ENCODE measurements around the gene ATXN10.

Gene ATXN10

DNA sequence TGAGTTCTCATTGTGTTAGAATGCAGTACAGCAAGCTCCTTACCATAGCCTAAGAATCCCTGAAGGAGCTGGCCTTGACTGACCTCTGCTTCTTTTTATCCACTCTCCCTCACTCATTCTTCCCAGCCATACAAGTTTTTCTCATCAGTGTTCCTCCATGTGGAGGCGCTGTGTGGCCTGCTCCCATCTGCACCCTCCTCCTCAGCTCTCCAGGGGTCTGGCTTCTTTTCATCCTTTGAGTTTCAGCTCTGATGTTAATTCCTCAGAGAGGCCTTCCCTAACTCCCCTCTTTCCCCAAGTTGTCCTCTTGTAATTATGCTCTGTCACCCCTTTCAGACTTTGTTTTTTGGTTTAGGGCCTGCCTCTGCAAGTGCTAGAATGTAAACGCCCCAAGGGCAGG is 160.5 kb downstream of the ATXN10 start:
- Mint-ChIP-seq H3K27ac (no peak overlapping the region), H3K9me3 (peaks cover 12% of the 10 kb centered on the region), H3K27me3 (ENCODE audit: low read depth) (no peaks in the 10 kb centered on the region), H3K36me3 (ENCODE audit: low read depth) (peaks cover 28% of the 10 kb centered on the region), H3K4me3 (no peak overlapping the region), H3K4me1 (no peaks in the 10 kb centered on the region)
- TF ChIP-seq, protein P1, sequence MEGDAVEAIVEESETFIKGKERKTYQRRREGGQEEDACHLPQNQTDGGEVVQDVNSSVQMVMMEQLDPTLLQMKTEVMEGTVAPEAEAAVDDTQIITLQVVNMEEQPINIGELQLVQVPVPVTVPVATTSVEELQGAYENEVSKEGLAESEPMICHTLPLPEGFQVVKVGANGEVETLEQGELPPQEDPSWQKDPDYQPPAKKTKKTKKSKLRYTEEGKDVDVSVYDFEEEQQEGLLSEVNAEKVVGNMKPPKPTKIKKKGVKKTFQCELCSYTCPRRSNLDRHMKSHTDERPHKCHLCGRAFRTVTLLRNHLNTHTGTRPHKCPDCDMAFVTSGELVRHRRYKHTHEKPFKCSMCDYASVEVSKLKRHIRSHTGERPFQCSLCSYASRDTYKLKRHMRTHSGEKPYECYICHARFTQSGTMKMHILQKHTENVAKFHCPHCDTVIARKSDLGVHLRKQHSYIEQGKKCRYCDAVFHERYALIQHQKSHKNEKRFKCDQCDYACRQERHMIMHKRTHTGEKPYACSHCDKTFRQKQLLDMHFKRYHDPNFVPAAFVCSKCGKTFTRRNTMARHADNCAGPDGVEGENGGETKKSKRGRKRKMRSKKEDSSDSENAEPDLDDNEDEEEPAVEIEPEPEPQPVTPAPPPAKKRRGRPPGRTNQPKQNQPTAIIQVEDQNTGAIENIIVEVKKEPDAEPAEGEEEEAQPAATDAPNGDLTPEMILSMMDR (IDR thresholded peaks at IDR 0.05; ENCODE audit: unreplicated experiment in 3 of 3) = no peak

GRCh38 chr22:45832959-45833580 is 161.4 kb downstream of the ATXN10 start:
- Mint-ChIP-seq H3K4me1 (no peaks in the 10 kb centered on the region), H3K27ac (peak overlapping the region in 1 of 3 experiments; percentile 17), H3K4me3 (no peak overlapping the region), H3K27me3 (ENCODE audit: low read depth) (no peaks in the 10 kb centered on the region), H3K9me3 (peaks cover 9% of the 10 kb centered on the region), H3K36me3 (ENCODE audit: low read depth) (peaks cover 19% of the 10 kb centered on the region)
- TF ChIP-seq, protein P1 (IDR thresholded peaks at IDR 0.05; ENCODE audit: unreplicated experiment in 3 of 3) = no peak

DNA sequence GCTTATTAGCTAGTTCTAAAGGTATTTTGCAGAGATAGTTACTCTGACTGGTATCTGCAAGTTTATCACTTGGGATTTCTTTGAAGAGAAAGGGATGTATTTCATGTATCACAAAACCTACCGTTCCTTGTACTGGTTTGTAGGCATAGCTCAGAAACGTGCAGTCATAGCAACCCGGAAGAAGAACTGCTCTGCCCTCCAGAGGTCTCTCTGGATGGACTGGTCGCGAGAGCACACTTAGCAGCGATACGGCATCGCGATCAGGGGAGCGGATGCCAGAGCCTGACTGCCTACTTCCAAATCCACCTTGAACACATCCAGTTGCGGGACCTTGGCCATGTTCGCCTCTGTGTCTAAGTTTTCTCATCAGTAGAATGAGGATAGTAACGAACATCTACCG is 162.0 kb downstream of the ATXN10 start:
- H3K4me3 Mint-ChIP-seq = no peak overlapping the region
- no peaks in the 10 kb centered on the region for H3K4me1 Mint-ChIP-seq
- H3K36me3 Mint-ChIP-seq (ENCODE audit: low read depth) = peaks cover 17% of the 10 kb centered on the region
- H3K9me3 Mint-ChIP-seq = peaks cover 8% of the 10 kb centered on the region
- no peak overlapping the region for H3K27ac Mint-ChIP-seq
- TF ChIP-seq, protein P1 (IDR thresholded peaks at IDR 0.05; ENCODE audit: unreplicated experiment in 3 of 3) = no peak
- H3K27me3 Mint-ChIP-seq (ENCODE audit: low read depth) = no peaks in the 10 kb centered on the region

- TF ChIP-seq, protein P1 (IDR thresholded peaks at IDR 0.05; ENCODE audit: unreplicated experiment in 3 of 3) = no peak
- Mint-ChIP-seq H3K27ac (no peak overlapping the region), H3K4me1 (no peaks in the 10 kb centered on the region), H3K4me3 (no peak overlapping the region), H3K36me3 (ENCODE audit: low read depth) (peaks cover 13% of the 10 kb centered on the region), H3K27me3 (ENCODE audit: low read depth) (no peaks in the 10 kb centered on the region), H3K9me3 (peaks cover 2% of the 10 kb centered on the region)
These were observed 162.6 kb downstream of the ATXN10 start for GRCh38 chr22:45834241-45834640.

GRCh38 chr22:45834795-45835194 is 163.2 kb downstream of the ATXN10 start:
- TF ChIP-seq, protein P1 (IDR thresholded peaks at IDR 0.05; ENCODE audit: unreplicated experiment in 3 of 3) = no peak
- Mint-ChIP-seq H3K27me3 (ENCODE audit: low read depth) (no peaks in the 10 kb centered on the region), H3K4me3 (no peak overlapping the region), H3K27ac (no peak overlapping the region), H3K9me3 (no peaks in the 10 kb centered on the region), H3K36me3 (ENCODE audit: low read depth) (peaks cover 9% of the 10 kb centered on the region), H3K4me1 (no peaks in the 10 kb centered on the region)
